Keratinocyte (primary cell): ENCODE data around the gene RFC5. TPM values are rescaled to one million over a fixed set of nuclear protein-coding genes. Genes with fewer than 3 reads are reported as not detected.
A peak's percentile ranks its signal among the peaks of the same experiment; 100 is the strongest.

ENCODE experiments used
- DNase-seq: peaks from one replicate; pipeline ENCODE4 v3.0.0-alpha.2; 2011; ENCODE audit warnings: low read depth, missing footprints, low spot score
- FAIRE-seq: peaks from 2 replicates; lab custom pipeline; 2011; peaks lifted over from hg19 to GRCh38; lab: Jason Lieb, UNC
- H2AFZ ChIP-seq: 2 replicates; pipeline ENCODE4 v1.6.0; 2012; ENCODE audit warnings: low read length, control low read depth, inconsistent platforms; ENCODE audit not compliant: control insufficient read depth
- H3K27ac ChIP-seq: 2 replicates; pipeline ENCODE4 v1.5.1; 2011; ENCODE audit warnings: low read length; ENCODE audit not compliant: control insufficient read depth, insufficient read depth
- H3K27me3 ChIP-seq: 3 replicates; pipeline ENCODE4 v1.6.0; 2011; ENCODE audit warnings: low read length; ENCODE audit not compliant: control insufficient read depth, insufficient read depth; ENCODE audit errors: extremely low read depth
- H3K36me3 ChIP-seq, 2 experiments: 2 replicates in 1 of 2; 3 replicates in 1 of 2; pipeline ENCODE4 v1.5.1; 2011; ENCODE audit warnings: low read length in 2 of 2, mild to moderate bottlenecking in 1 of 2; ENCODE audit not compliant: control insufficient read depth in 2 of 2, insufficient read depth in 2 of 2; ENCODE audit errors: extremely low read depth in 1 of 2
- H3K4me1 ChIP-seq: 3 replicates; pipeline ENCODE4 v1.5.1; 2011; ENCODE audit warnings: low read length; ENCODE audit not compliant: control insufficient read depth, insufficient read depth; ENCODE audit errors: extremely low read depth
- H3K4me2 ChIP-seq: 3 replicates; pipeline ENCODE4 v1.6.0; 2011; ENCODE audit warnings: low read depth, low read length; ENCODE audit not compliant: control insufficient read depth, insufficient read depth; ENCODE audit errors: extremely low read depth
- H3K4me3 ChIP-seq, 3 experiments: fragments of 200-600 bp in 1 of 3; sonication (generic) in 1 of 3; 2 replicates in 2 of 3; 3 replicates in 1 of 3; pipeline ENCODE4 v1.5.1; 2011 to 2016; ENCODE audit warnings: low read length in 3 of 3, mild to moderate bottlenecking in 3 of 3, control low read depth in 2 of 3, inconsistent platforms in 1 of 3, low read depth in 1 of 3, mixed read lengths in 1 of 3, mixed run types in 1 of 3, moderate library complexity in 1 of 3; ENCODE audit not compliant: control insufficient read depth in 2 of 3, insufficient read depth in 2 of 3; ENCODE audit errors: extremely low read depth in 1 of 3
- H3K79me2 ChIP-seq: 2 replicates; pipeline ENCODE4 v1.6.0; 2012; ENCODE audit warnings: low read length; ENCODE audit not compliant: control insufficient read depth, insufficient read depth
- H3K9ac ChIP-seq: 3 replicates; pipeline ENCODE4 v1.6.0; 2011; ENCODE audit warnings: low read length; ENCODE audit not compliant: control insufficient read depth, insufficient read depth; ENCODE audit errors: extremely low read depth
- H3K9me1 ChIP-seq: 3 replicates; pipeline ENCODE4 v1.6.0; 2011; ENCODE audit warnings: low read length; ENCODE audit not compliant: control insufficient read depth, insufficient read depth; ENCODE audit errors: extremely low read depth
- H3K9me3 ChIP-seq: 2 replicates; pipeline ENCODE4 v1.5.1; 2012; ENCODE audit warnings: low read depth, low read length; ENCODE audit not compliant: control insufficient read depth
- H4K20me1 ChIP-seq: 3 replicates; pipeline ENCODE4 v1.6.0; 2011; ENCODE audit warnings: low read length; ENCODE audit not compliant: control insufficient read depth, insufficient read depth; ENCODE audit errors: extremely low read depth
- CTCF ChIP-seq, 3 experiments: IDR thresholded peaks in 1 of 3; conservative IDR thresholded peaks in 1 of 3; optimal IDR thresholded peaks in 1 of 3; 2 replicates in 2 of 3; 3 replicates in 1 of 3; pipeline versions ENCODE3 to v1.5.1; 2011; ENCODE audit warnings: low read length in 3 of 3, mild to moderate bottlenecking in 3 of 3, moderate library complexity in 2 of 3, control low read depth in 1 of 3, inconsistent platforms in 1 of 3; ENCODE audit not compliant: insufficient read depth in 2 of 3; ENCODE audit errors: extremely low read depth in 1 of 3
- EZH2 ChIP-seq: IDR thresholded peaks from one replicate; pipeline ENCODE4 v1.6.1; 2012; ENCODE audit warnings: inconsistent platforms, mild to moderate bottlenecking, low read length, moderate library complexity
- dilution Hi-C: fragments of 300-500 bp; cut with MboI; formaldehyde crosslinking; loops from one replicate; pipeline ENCODE4 v1.7.0; 2020; ENCODE audit warnings: low sequenced_read_pairs; ENCODE audit not compliant: extremely low pct_ligation_motif_present
- polyA plus RNA-seq, 5 experiments: library from polyadenylated mRNA; depleted of rRNA in 3 of 5; stranded (reverse) in 3 of 5; stranded (forward) in 1 of 5; unstranded in 1 of 5; fragments of >200 nt; gene quantifications; 1 replicate in 1 of 5; 2 replicates in 3 of 5; 3 replicates in 1 of 5; pipeline versions ENCODE4 v1.2.1 to v1.2.3, GENCODE V29; 2011 to 2012; ENCODE audit warnings: missing spikeins in 2 of 5, low read depth in 1 of 5, low replicate concordance in 1 of 5

Gene RFC5
- polyA plus RNA-seq, 1 donor (not counting 4 experiments of a cell fraction or from before 2014, with no cell fraction given), result 24.0 TPM

- peaks cover 28% of the 10 kb centered on the region for H3K79me2 ChIP-seq
- H3K4me2 ChIP-seq, result peak overlapping the region; percentile 99
- H4K20me1 ChIP-seq, result no peaks in the 10 kb centered on the region
- no peaks in the 10 kb centered on the region for H3K9me3 ChIP-seq
- peak overlapping the region; percentile 91 for H3K9ac ChIP-seq
- DNase-seq (no peak), FAIRE-seq (no peak)
- H3K9me1 ChIP-seq, result no peaks in the 10 kb centered on the region
- dilution Hi-C loops, result no loop called here
- H3K4me3 ChIP-seq, result peak overlapping the region; percentile 73 to 90 (median 88)
- H2AFZ ChIP-seq, result peak overlapping the region; percentile 84
- peak overlapping the region; percentile 84 for H3K27ac ChIP-seq
- H3K36me3 ChIP-seq, result peaks cover 0 to 3% of the 10 kb centered on the region in 2 experiments
- H3K27me3 ChIP-seq, result no peaks in the 10 kb centered on the region
- TF ChIP-seq EZH2, result no peak
- TF ChIP-seq CTCF (optimal IDR thresholded peaks at IDR 0.05 in 1 of 3, IDR thresholded peaks at IDR 0.05 in 1 of 3, conservative IDR thresholded peaks at IDR 0.05 in 1 of 3; ENCODE audit: extremely low read depth in 1 of 3, insufficient read depth in 2 of 3, low read length in 3 of 3), result no peak
- peaks cover 19% of the 10 kb centered on the region for H3K4me1 ChIP-seq
These were observed 45.7 kb downstream of the RFC5 start for GRCh38 chr12:118061873-118062843.

- no peak overlapping the region for H3K4me3 ChIP-seq
- FAIRE-seq (no peak), DNase-seq (no peak)
- peaks cover 17% of the 10 kb centered on the region for H3K79me2 ChIP-seq
- no peak overlapping the region for H3K4me2 ChIP-seq
- no peaks in the 10 kb centered on the region for H3K9me1 ChIP-seq
- H3K36me3 ChIP-seq, result peaks cover 0 to 3% of the 10 kb centered on the region in 2 experiments
- no peaks in the 10 kb centered on the region for H4K20me1 ChIP-seq
- dilution Hi-C loops, result no loop called here
- no peak overlapping the region for H3K9ac ChIP-seq
- peaks cover 19% of the 10 kb centered on the region for H3K4me1 ChIP-seq
- no peaks in the 10 kb centered on the region for H3K27me3 ChIP-seq
- TF ChIP-seq EZH2 (no peak), CTCF (optimal IDR thresholded peaks at IDR 0.05 in 1 of 3, IDR thresholded peaks at IDR 0.05 in 1 of 3, conservative IDR thresholded peaks at IDR 0.05 in 1 of 3; ENCODE audit: extremely low read depth in 1 of 3, insufficient read depth in 2 of 3, low read length in 3 of 3) (no peak)
- no peaks in the 10 kb centered on the region for H3K9me3 ChIP-seq
- no peak overlapping the region for H2AFZ ChIP-seq
- no peak overlapping the region for H3K27ac ChIP-seq
These were observed 47.3 kb downstream of the RFC5 start for GRCh38 chr12:118063576-118064391.
